Activated CD8-positive, alpha-beta memory T cell treated with anti-CD3 and anti-CD28 coated beads for 1 hour (primary cell): ENCODE data around the gene PRPF40B.
A peak's percentile ranks its signal among the peaks of the same experiment; 100 is the strongest.
"Not testable (repeated sequence)": the region's sequence is repeated elsewhere in the genome, so short reads cannot be mapped to it uniquely, and the experiment has no call there.

ENCODE experiments used
- DNase-seq, 2 donors: peaks; one replicate each; pipeline ENCODE4 v3.0.0-alpha.2; 2020; ENCODE audit warnings: low read depth in 1 of 2; ENCODE audit errors: extremely low read depth in 1 of 2

Gene PRPF40B

DNA sequence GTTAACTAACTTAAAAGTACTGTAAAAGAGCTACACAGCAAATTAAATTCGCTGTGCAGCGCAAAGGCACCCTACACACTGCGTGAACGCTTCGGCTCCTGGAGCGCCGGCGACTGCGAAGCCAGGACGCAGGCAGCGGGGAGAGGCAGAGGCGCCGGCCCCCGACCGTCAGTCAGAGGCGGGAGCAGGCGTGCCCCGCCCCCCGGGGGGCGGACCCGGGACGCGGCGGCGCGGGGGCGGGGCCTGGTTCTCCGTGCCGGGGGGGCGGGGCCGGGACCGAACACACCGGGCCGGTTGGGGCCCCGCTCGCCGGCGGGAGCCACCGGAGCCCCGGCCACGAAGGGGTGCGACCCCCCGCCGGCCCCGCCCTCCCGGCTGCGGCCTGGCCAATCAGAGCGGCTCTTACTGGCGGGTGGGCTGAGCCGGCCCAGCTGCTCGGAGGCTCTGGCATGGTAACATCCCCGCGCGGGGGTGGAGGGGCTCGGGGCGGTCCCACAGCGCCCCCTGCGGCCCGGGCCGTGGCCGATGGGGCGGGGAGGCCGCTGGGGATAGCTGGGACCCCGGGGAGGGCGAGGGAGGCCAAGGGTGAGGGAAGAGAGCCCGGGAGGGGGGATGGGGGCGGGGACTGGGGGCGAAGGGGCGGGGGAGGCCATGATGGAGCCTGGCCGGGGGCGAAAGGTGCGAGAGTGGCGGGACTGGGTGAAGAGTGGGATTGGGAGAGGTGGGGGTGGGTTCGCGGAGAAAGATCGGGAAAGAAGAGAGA is at the start of gene PRPF40B:
Gene PRPF40B, plus strand, starts transcription at position 420 of the 763 bp plus-strand sequence. Its CDS starts 30 bp downstream, at position 450.
- DNase-seq: peak; percentile 52 to 75

DNA sequence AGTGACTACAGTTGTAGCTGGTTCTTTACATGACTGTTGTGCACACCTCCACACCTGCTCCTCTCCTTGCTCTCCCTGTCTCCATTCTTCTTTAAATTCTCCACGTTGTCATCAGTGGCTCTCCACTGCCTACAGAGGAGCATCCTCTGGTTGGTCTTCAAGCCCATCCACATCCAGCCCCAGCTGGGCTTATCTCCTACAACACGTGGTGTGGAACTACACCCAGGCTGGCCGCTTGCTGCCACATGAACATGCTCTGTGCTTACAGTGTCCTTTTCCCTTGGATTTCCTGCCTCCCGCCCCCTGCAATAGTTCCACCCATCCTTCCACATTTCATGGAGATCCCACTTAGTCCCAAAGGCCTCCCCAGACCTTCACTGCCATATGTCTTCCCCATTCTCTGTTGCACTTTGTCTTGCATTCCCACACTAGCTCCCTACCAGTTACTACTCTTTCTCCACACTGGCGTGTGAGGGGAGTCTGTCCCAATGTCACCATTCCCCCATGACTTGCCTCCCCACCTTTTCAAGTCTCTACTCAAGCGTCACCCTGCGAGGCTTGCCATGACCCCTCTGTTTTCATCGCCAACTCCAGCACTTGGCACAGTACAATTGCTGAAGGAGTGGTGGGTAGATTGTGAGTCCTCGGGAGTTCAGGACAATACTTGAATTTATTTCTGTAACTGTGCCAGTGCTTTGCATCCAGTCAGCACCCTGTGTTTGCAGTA is 45.6 kb upstream of the PRPF40B start:
- DNase-seq: no peak

DNA sequence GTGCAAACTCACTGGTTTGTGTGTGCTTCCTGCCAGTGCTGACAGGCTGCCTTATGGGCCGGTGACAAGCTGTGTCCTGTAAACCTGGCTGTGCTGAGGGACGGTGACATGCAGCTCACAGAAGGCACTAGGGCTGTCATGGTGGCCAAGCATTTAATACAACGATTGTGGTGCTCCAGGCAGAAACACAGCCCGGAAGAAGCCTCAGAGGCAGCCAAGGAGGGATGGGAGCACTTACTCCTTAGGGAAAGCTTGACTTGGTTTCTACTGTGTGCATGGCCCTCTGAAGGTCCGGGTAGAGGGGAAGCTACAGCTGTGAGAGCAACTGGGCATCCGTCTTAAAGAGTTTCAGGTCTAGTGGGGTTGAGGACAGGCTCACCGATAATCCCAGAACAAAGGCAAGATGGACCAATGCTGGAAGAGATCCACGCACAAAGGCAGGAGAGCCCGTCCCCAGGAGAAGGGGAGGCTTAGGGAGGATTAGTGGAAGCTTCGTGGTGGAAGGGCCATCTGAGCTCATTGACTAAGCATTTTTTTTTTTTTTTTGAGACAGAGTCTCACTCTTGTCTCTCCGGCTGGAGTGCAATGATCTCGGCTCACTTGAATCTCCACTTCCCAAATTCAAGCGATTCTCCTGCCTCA is 44.8 kb upstream of the PRPF40B start:
- DNase-seq: no peak

DNA sequence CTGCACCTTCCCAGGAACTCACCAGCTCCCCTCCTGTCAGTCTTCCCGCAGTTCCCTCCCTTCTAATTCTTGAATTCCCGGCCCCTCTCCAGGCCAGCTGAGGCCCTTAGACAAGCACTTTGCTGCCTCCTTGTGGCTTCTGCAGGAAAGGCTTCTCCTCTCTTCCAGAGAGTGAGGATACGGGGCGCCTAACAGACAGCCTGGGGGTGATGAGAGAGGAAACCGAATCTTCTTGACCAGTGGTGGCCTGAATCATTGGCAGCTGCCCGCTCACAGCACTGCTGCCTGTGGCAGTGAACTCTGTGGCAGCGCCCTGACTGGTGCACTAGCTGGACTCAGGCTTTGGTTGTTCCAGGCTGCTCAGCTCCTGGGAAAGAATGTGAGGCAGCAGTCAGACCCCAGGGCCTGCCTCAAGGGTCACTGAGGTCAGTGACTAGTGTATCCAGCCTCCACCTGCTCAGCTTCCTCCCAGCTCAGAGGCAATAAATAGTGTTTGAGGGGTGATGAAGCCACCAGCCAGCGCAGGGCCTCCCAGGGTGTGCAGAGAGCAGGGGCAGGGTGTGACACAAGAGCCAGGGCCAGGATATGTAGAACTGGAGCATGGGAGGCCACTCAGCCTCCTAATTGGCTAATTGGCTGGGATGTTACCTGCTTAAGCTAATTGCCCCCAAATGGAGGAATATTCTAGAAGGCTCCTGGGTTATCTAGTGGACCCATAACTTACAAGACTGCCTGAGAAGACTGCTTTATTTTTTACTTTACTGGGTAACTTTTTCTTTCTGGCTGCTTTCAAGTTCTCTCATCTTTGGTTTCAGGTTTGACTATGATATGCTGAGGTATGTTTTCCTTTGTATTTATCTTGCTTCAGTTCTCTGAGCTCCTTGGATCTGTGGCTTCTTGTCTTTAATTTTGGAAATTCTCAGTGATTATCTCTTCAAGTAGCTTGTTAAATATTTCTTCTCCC is 42.5 kb upstream of the PRPF40B start:
- peak in 1 of 2 donors; percentile 35 for DNase-seq

DNA sequence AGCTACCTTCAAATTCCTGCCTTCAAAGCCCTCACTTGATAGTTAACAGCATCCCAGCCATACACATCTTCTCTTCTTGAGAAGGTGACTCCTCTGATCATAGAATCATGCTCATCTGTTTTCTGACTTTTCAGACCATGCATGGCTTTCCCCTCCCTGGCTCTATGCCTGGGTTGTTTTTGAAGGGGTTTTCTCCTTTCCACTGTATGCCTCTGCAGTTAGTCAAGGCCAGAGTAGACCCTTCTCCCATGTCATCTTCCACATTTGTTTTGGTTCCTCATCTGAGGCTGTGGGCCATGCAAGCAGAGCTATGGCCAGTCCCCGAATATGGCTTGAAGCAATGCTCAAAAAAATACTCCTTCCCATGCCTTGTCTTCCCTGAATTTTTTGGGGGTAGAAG is 41.2 kb upstream of the PRPF40B start:
- no peak for DNase-seq

DNA sequence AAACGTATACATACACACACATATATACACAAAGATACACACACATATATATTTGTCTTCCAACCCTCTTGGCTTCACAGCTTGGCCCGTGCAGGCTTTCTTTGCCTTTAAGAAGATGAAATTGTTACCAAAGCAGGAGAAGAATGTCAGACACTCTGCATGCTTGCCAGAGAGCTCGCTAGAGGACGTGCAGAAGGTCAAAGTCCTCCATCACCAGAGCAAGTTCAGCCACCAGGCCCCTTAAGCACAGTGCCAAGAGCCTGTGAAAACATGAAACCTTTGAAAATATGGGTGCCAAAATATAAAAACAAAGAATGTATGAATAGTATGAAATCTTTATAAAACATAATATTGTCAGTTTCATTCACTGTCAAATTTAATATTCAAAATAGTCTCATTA is 40.5 kb upstream of the PRPF40B start:
- DNase-seq: no peak

DNA sequence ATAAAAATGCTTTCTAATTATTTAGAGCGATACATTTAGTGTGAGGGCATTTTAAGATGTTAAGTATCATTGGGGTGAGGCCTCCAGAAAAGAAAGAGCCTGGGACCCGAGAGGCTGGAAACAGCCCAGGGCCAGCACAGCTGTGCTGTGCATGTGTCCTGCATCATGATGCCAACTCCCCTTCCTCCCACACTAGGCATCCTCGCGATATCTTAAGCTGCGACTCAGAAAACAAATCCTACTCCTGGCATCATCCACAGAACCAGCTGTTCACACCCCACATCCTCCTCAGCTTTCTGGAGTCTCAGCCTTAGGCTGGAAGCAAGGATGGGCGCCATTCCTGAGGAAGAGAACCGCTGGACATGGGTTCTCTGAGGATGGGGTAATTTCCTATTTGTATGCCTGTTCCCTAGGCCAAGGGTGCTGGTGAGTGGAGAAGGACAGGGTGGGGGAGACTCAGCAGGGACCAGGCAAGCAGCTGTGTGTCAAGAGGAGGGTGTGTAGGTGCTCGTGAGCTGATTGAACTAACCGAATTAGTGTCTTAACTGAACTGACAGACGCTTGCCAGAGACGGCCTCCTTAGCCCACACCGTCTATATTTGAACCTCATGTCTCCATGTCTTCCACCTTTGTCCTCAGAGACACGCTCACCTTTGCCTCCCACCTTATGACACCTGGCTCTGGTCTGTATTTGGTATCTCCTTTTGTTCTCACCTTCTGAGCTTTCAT is 39.8 kb upstream of the PRPF40B start:
- DNase-seq: no peak

DNA sequence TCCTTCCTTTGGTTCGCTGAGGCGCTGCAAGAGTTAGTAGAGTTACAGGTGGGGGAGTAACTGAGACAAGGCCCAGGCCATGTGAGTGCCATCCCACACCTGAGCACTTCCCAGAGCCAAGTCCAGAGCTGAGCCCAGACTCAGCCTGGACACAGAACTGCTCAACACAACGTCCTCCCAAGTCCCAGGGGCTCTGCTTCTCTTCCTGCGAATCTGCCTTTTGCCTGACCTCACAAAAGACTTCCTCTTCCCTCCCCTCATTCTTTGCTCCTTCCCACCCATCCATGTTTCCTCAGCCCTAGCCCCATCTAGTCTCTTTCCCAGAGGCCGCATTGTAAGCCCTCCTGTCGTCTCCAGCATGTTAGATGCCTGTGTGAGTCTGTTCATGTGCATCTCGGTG is 38.8 kb upstream of the PRPF40B start:
- no peak for DNase-seq

DNA sequence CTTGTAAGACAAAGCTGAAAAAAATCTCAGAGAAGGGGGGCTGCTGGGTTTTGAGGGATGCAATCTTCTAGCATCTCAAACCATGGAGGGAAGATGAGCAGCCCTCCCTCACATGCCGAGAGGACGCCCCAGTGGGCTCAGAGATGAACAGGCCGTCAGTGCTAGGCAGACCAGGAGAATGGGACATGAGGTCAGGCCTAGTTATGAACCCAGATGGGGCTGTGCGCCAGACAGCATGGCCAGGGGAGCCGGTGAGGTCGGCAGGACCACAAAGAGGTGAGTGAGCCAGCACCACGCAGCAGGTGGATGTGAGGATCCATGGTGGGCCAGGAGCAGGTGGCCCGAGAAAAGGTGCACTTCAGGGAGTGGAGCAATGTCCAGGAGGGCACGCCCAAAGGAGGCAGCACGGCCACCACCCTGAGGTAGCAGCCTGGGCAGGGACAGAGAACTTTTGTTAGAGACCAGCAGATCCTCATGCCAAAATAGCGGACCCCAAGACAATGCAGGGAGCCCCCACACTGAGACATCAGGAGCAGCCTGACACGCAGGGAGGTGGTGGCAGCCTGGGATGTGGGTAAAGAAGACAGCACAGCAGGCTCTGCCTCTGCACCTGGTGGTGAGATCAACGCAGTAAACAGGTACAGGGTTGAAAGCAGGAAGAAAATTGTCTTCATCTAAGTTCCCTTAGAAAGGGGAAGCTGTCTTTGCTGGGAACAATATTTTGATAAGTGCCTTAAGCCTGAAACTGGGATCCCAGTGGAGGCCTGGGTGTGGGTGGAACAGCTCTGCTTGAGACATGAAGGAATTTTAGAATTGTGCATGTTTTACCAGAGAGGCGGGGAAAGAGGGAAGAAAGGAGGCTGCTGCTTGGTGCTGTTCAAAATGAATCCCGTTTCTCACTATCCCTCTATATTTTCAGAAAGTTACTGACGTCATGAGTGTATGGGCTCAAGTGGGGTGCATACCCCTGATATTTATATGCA is 37.6 kb upstream of the PRPF40B start:
- DNase-seq: no peak

DNA sequence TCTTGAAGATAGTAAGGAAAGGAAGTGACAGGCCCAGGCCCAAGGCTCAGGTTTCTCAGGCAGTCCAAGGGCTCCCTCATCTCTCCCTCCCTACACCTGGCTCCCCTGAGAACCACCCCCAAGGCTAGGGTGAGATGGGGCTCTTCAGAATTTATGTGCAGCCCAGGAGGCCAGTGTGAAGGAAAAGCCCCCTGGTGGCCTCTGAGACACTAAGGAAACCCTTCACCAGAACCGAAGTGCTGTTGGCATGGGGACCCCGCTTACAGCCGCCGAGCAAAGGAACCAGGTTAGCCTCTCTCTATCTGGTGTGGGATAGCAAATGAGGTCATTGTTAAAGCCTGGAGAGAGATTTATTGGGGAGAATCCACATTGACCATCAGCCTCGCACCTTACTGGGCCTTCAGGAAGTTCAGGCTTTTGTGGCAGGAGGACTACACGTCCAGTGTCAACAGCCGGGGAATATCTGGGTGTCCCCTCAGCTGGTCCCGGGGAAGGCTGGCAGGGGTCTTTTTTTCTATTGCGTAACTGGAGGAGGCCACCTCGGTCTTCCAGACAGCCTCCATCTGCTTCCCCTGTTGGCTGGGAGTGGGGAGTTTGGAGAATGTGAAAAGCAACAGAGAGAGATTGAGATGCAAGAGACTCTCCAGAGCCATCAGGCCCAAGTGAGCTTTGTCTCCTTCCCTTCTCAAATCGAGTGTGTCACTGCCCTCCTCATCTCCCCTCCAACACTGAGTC is 36.0 kb upstream of the PRPF40B start:
- DNase-seq: no peak

DNA sequence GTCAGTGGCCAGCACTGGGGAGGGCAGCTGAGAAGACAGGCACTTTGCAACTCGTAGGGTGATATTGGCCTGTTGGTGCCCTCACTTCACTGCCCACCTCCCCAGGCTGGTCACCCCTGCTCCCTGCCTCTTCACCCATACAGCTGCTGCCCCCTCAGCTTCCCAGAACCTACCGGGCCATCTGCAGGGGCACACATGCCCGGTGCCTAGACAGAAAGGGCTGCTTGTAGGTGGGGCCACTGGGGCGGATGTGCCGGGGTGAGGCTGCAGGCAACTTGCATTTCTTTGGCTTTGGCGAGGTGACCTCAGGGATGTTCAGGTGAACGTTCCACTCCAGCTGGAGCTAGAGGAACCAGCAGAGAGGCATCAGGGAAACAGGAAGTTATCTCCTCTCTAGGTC is 35.1 kb upstream of the PRPF40B start:
- DNase-seq: no peak

DNA sequence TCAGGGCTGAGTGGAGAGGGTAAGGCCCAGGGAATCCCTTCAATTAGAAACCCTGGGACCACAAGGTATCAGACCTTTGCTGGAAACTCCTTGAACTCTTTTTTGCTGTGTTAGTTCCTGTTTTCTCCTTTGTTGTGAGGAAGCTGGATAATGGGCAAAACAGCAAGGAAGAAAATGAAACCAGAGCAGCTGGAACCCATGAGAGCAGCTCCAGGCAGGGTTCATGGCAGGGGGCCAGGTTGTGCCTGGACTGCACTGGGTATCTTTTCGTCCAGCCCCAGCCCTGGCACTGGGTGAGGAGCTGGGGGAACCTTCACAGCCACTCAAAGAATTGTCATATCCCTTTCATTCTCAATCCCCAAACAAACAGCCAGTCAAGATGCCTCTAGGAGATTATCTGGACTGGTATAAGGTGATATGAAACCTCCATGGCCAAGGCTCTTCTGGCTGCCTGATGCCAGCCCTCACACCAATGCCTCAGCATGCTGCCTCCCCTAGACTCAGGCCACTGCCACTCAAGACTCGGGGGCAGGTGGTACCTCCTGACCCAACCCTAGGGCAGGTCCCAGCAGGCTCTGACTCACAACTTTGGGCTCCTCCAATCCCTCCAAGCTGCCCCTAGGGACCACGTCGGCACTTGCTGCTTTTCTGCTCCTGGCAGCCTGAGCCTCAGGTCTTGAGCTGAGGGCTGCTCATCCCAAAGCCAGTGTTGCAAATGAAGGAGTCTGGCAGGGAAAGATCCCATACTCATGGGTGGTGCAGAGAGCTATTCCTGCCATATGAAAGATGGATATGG is 34.4 kb upstream of the PRPF40B start:
- no peak for DNase-seq

DNA sequence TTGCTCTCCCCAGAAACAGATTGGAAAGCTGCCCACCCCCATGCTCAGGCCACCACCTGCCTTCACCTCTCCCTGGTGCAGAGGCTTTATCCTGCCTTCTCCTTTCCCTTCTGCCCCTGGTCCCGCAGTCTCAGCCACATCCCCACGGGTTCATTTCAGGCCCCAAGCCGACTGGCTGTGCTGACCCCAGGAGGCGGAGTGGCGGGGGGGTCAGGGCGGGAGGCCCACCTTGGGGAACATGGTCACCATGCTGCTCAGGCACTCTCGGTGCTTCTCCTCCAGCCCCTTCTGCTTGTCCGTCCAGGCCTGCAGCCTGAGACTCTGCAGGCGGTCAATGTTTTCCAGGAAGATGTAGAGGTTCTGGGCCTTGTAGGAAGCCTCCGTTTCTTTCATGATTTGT is 24.8 kb upstream of the PRPF40B start:
- no peak for DNase-seq

DNA sequence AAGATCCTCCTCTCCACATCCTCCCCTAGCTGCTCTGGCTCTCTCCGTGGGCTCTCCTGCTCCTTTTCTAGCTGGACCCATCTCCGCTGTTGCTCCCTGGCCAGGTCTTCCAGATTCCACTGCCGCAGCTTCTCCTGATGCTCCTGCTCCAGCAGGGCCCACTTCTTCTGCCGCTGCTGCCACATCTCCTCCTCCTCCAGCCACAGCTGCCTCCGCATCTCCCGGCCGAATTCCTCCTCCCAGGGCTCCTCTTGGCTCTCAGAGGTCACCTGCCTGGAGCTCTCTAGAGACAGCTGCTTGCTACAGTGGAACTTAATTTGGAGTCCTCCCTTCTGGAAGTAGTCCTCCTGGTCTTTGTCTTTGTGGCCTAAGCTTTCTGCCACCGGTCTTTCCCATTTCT is 23.4 kb upstream of the PRPF40B start:
- no peak for DNase-seq

DNA sequence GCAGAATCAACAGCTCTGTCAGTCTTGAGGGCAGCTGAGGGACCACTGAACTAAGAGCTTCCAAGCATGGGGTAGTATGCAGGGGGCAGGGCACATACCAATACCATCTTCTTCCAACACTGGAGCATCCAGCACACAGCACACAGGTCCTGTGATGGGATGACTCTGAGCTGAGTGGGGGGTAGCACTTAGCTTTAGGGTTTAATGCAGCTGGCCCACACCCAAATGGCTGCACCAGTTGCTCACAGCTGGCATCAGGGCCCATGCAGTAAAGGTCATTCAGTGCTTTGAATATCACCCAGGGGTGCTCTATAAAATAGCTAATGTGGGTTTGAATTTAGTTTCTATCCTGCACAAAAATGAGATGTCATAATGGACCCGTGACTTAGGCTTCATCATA is 19.6 kb upstream of the PRPF40B start:
- DNase-seq: no peak

DNA sequence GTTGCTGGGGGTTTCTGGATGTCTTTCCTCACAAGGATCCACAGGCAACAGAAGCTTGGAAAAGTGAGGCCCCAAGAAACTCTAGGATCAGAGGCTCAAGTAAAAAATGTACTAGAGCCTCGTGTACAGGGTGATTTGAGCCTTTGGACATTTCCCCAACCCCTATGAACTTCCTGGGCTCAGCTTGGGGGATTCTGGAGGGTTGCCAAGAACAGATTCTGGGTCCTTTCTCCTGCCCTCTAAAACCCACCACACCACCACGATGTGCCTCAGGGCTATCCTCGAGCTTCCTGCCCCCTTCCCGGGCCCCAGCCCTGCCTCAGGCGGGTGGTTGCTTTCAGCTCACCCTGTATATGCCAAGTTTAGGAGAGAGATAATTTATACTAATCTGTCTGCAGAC is 18.5 kb upstream of the PRPF40B start:
- no peak for DNase-seq

DNA sequence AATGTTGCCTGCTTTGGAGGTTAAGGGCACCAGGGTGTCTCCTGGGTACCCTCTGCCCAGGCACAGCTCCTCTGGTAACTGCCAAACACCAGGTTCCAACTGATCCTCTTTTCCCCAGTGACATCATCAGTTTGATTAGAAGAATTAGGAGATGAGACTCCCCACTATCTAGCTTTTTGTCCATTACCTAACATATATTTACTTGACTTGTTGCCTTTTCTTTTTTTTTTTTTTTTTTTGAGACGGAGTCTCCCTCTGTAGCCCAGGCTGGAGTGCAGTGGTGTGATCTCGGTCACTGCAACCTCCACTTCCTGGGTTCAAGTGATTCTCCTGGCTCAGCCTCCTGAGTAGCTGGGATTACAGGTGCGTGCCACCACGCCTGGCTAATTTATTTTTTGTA is 17.8 kb upstream of the PRPF40B start, which contains the start of gene FAM186B:
Gene FAM186B, minus strand, starts transcription at position 101 of the 400 bp plus-strand sequence. CDS start 162 bp downstream, outside the sequence.
- not testable (repeated sequence) for DNase-seq
